GM19395 (cell line): Measurements from ENCODE around the gene OSR1.
"Not testable (repeated sequence)": the region's sequence is repeated elsewhere in the genome, so short reads cannot be mapped to it uniquely, and the experiment has no call there.

ENCODE experiments used
- ATAC-seq: cut with Tn5 transposase; IDR thresholded peaks from one replicate; pipeline ENCODE4 v1.9.1; 2021; ENCODE audit warnings: mild to moderate bottlenecking, moderate library complexity; ENCODE audit not compliant: unreplicated experiment

OSR1 gene

GRCh38 chr2:19336781-19337180 lies 21.6 kb downstream of the OSR1 start:
- ATAC-seq = no peak

- ATAC-seq = no peak
Measured at GRCh38 chr2:19332503-19332902, 25.9 kb downstream of the OSR1 start.

- ATAC-seq = no peak
Measured at GRCh38 chr2:19331450-19331849, 27.0 kb downstream of the OSR1 start.

- no peak for ATAC-seq
Measured at GRCh38 chr2:19330436-19330835, 28.0 kb downstream of the OSR1 start.

GRCh38 chr2:19329445-19329844 lies 29.0 kb downstream of the OSR1 start:
- ATAC-seq = no peak

- ATAC-seq = no peak
Measured at GRCh38 chr2:19327496-19327895, 30.9 kb downstream of the OSR1 start.

GRCh38 chr2:19321946-19322345 lies 36.5 kb downstream of the OSR1 start:
- no peak for ATAC-seq

- ATAC-seq = no peak
Measured at GRCh38 chr2:19320813-19321212, 37.6 kb downstream of the OSR1 start.

- no peak for ATAC-seq
Measured at GRCh38 chr2:19319698-19320097, 38.7 kb downstream of the OSR1 start.

GRCh38 chr2:19319064-19319463 lies 39.4 kb downstream of the OSR1 start:
- ATAC-seq = no peak

GRCh38 chr2:19313553-19313952 lies 44.9 kb downstream of the OSR1 start:
- ATAC-seq = no peak

- no peak for ATAC-seq
Measured at GRCh38 chr2:19312949-19313348, 45.5 kb downstream of the OSR1 start.

- not testable (repeated sequence) for ATAC-seq
Measured at GRCh38 chr2:19306065-19306464, 52.4 kb downstream of the OSR1 start.

GRCh38 chr2:19305400-19306055 lies 52.9 kb downstream of the OSR1 start:
- not testable (repeated sequence) for ATAC-seq

- ATAC-seq = no peak
Measured at GRCh38 chr2:19301706-19302105, 56.7 kb downstream of the OSR1 start.
